CD14-positive monocyte (primary cell): Measurements from ENCODE around the gene CITED1. TPM values are rescaled to one million over a fixed set of nuclear protein-coding genes. Genes with fewer than 3 reads are reported as not detected.
A peak's percentile ranks its signal among the peaks of the same experiment; 100 is the strongest.

Experiments
- DNase-seq, 3 donors: peaks; one replicate each; pipeline ENCODE4 v3.0.0-alpha.2; 2011 to 2022
- H2AFZ ChIP-seq: 2 replicates; pipeline ENCODE4 v1.6.0; 2012; ENCODE audit warnings: mild to moderate bottlenecking, low read depth, low read length, inconsistent platforms; ENCODE audit not compliant: insufficient read depth, poor library complexity, severe bottlenecking
- H3K27ac ChIP-seq, 2 donors: 1 replicate in 1 of 2; 2 replicates in 1 of 2; pipeline ENCODE4 v1.5.1; 2012 to 2013; ENCODE audit warnings: low read length in 2 of 2, control low read depth in 1 of 2, inconsistent platforms in 1 of 2, low read depth in 1 of 2, mild to moderate bottlenecking in 1 of 2
- H3K27me3 ChIP-seq, 2 donors: one replicate each; pipeline versions ENCODE4 v1.6.0 to v1.6.1; 2011 to 2013; ENCODE audit warnings: low read length in 2 of 2; ENCODE audit not compliant: control insufficient read depth in 2 of 2, insufficient read depth in 2 of 2
- H3K36me3 ChIP-seq, 2 donors: replicated peaks in 1 of 2; 1 replicate in 1 of 2; 2 replicates in 1 of 2; pipeline versions ENCODE4 v1.5.1 to v1.6.1; 2012 to 2013; ENCODE audit warnings: low read length in 2 of 2, control low read depth in 1 of 2, inconsistent platforms in 1 of 2, mild to moderate bottlenecking in 1 of 2; ENCODE audit not compliant: insufficient read depth in 2 of 2, control insufficient read depth in 1 of 2
- H3K4me1 ChIP-seq, 2 donors: 1 replicate in 1 of 2; 2 replicates in 1 of 2; pipeline versions ENCODE4 v1.5.1 to v1.6.1; 2012 to 2013; ENCODE audit warnings: low read length in 2 of 2, control low read depth in 1 of 2, inconsistent platforms in 1 of 2, mild to moderate bottlenecking in 1 of 2, moderate library complexity in 1 of 2; ENCODE audit not compliant: insufficient read depth in 2 of 2, control insufficient read depth in 1 of 2
- H3K4me2 ChIP-seq: replicated peaks from 2 replicates; pipeline ENCODE3; 2012; ENCODE audit warnings: low read length, moderate library complexity, mild to moderate bottlenecking; ENCODE audit not compliant: poor library complexity, severe bottlenecking; ENCODE audit errors: extremely low read depth
- H3K4me3 ChIP-seq, 3 experiments: fragments of 200-600 bp in 1 of 3; sonication (generic) in 1 of 3; replicated peaks in 1 of 3; 1 replicate in 2 of 3; 2 replicates in 1 of 3; pipeline ENCODE4 v1.5.1; 2011 to 2013; ENCODE audit warnings: low read length in 3 of 3, mild to moderate bottlenecking in 3 of 3, control low read depth in 2 of 3, low read depth in 2 of 3, inconsistent platforms in 1 of 3, moderate library complexity in 1 of 3
- H3K79me2 ChIP-seq: 2 replicates; pipeline ENCODE4 v1.6.0; 2012; ENCODE audit warnings: mild to moderate bottlenecking, control low read depth, inconsistent platforms, low read length, moderate library complexity; ENCODE audit not compliant: insufficient read depth
- H3K9ac ChIP-seq: 2 replicates; pipeline ENCODE4 v1.6.0; 2017; ENCODE audit warnings: low read length, mild to moderate bottlenecking; ENCODE audit not compliant: insufficient read depth, poor library complexity, severe bottlenecking
- H3K9me3 ChIP-seq, 2 donors: replicated peaks in 1 of 2; 1 replicate in 1 of 2; 2 replicates in 1 of 2; pipeline versions ENCODE4 v1.5.1 to v1.6.1; 2012 to 2013; ENCODE audit warnings: low read length in 2 of 2, control low read depth in 1 of 2; ENCODE audit not compliant: control insufficient read depth in 1 of 2, insufficient read depth in 1 of 2
- H4K20me1 ChIP-seq: 2 replicates; pipeline ENCODE4 v1.6.0; 2012; ENCODE audit warnings: mild to moderate bottlenecking, low read length, control low read depth, moderate library complexity; ENCODE audit not compliant: insufficient read depth
- H3K27ac Mint-ChIP-seq, 7 donors: one replicate each; pipeline ENCODE4 v1.8.0; 2020; ENCODE audit warnings: mild to moderate bottlenecking in 7 of 7, mixed read lengths in 7 of 7, moderate library complexity in 6 of 7, inconsistent platforms in 2 of 7
- H3K27me3 Mint-ChIP-seq, 3 donors: one replicate each; pipeline ENCODE4 v1.8.0; 2021 to 2022; ENCODE audit warnings: low read depth in 3 of 3, mild to moderate bottlenecking in 3 of 3, mixed read lengths in 3 of 3, moderate library complexity in 3 of 3, inconsistent platforms in 1 of 3
- H3K36me3 Mint-ChIP-seq, 2 donors: one replicate each; pipeline ENCODE4 v1.8.0; 2020; ENCODE audit warnings: mixed read lengths in 2 of 2, inconsistent platforms in 1 of 2, mild to moderate bottlenecking in 1 of 2
- H3K4me1 Mint-ChIP-seq: one replicate; pipeline ENCODE4 v1.8.0; 2020; ENCODE audit warnings: mild to moderate bottlenecking, mixed read lengths
- H3K4me3 Mint-ChIP-seq, 2 donors: one replicate each; pipeline ENCODE4 v1.8.0; 2020; ENCODE audit warnings: mild to moderate bottlenecking in 2 of 2, mixed read lengths in 2 of 2, moderate library complexity in 1 of 2
- H3K9me3 Mint-ChIP-seq, 7 donors: one replicate each; pipeline ENCODE4 v1.8.0; 2020 to 2022; ENCODE audit warnings: mixed read lengths in 7 of 7, mild to moderate bottlenecking in 6 of 7, moderate library complexity in 6 of 7, inconsistent platforms in 2 of 7
- CTCF ChIP-seq: fragments of 200-600 bp; IDR thresholded peaks from one replicate; pipeline ENCODE4 v1.8.0; 2022; ENCODE audit warnings: antibody characterized with exemption, mild to moderate bottlenecking
- WGBS: methylation state at CpG from one replicate; pipeline ENCODE4 v1.1.5; 2013; ENCODE audit warnings: missing lambda C conversion rate; ENCODE audit not compliant: insufficient coverage; 5-methylcytosine and 5-hydroxymethylcytosine counted together
- intact Hi-C, 2 donors: fragments of 100-400 bp; cut with micrococcal nuclease; formaldehyde crosslinking; loops; one replicate each; pipeline versions ENCODE4 v1.15.0 to v1.15.1; 2023
- polyA plus RNA-seq, 3 donors: library from polyadenylated mRNA; depleted of rRNA in 1 of 3; unstranded in 2 of 3; stranded (reverse) in 1 of 3; fragments of 300-500 nt in 2 of 3; fragments of >200 nt in 1 of 3; fragmentation: Illumina TruSeq in 2 of 3; gene quantifications; 1 replicate in 2 of 3; 2 replicates in 1 of 3; pipeline ENCODE4 v1.2.3, GENCODE V29; 2012 to 2021

Gene CITED1
- polyA plus RNA-seq, 3 donors, result 0.36 TPM; not detected in 2

GRCh38 chrX:72312311-72312940 lies 6.7 kb upstream of the CITED1 start:
- Histone ChIP-seq H4K20me1 (no peaks in the 10 kb centered on the region), H3K9ac (no peak overlapping the region), H3K36me3 (no peaks in the 10 kb centered on the region), H3K4me3 (no peak overlapping the region), H3K9me3 (peaks cover 0 to 7% of the 10 kb centered on the region in 2 donors), H2AFZ (no peak overlapping the region), H3K79me2 (no peaks in the 10 kb centered on the region), H3K27me3 (peaks cover 30 to 36% of the 10 kb centered on the region in 2 donors), H3K27ac (no peak overlapping the region), H3K4me2 (no peak overlapping the region), H3K4me1 (peaks cover 20 to 21% of the 10 kb centered on the region in 2 donors)
- no peak overlapping the region for H3K27ac Mint-ChIP-seq
- H3K4me3 Mint-ChIP-seq, result no peak overlapping the region
- intact Hi-C loops, result no loop called here
- H3K36me3 Mint-ChIP-seq, result peaks cover 2 to 5% of the 10 kb centered on the region in 2 donors
- H3K27me3 Mint-ChIP-seq, result peaks cover 27 to 46% (median 35%) of the 10 kb centered on the region in 3 donors
- no peak for DNase-seq
- TF ChIP-seq CTCF, result no peak
- H3K4me1 Mint-ChIP-seq, result peaks cover 23% of the 10 kb centered on the region
- 87% methylated on average over 8 of the region's 14 CpGs for WGBS
- H3K9me3 Mint-ChIP-seq, result peaks cover 0 to 5% (median under 1%) of the 10 kb centered on the region in 7 donors

GRCh38 chrX:72309297-72310071 lies 3.8 kb upstream of the CITED1 start:
- WGBS, result no CpG with 5 or more reads among the region's 15 CpGs

More at GRCh38 chrX:72309297-72310071, 3.8 kb upstream of the CITED1 start:
- Histone ChIP-seq H3K4me2 (peak overlapping the region; percentile 56), H4K20me1 (no peaks in the 10 kb centered on the region), H3K36me3 (no peaks in the 10 kb centered on the region), H3K27me3 (peaks cover 44 to 61% of the 10 kb centered on the region in 2 donors), H3K9ac (no peak overlapping the region), H3K9me3 (peaks cover 0 to 22% of the 10 kb centered on the region in 2 donors), H3K79me2 (no peaks in the 10 kb centered on the region), H3K4me3 (peak overlapping the region in 2 of 3 experiments; percentile 12 to 61), H3K27ac (no peak overlapping the region), H3K4me1 (peaks cover 38 to 42% of the 10 kb centered on the region in 2 donors), H2AFZ (no peak overlapping the region)
- H3K4me3 Mint-ChIP-seq, result peak overlapping the region; percentile 66 to 92
- no peak for DNase-seq
- peaks cover 5 to 6% of the 10 kb centered on the region in 2 donors for H3K36me3 Mint-ChIP-seq
- H3K27me3 Mint-ChIP-seq, result peaks cover 48 to 62% (median 59%) of the 10 kb centered on the region in 3 donors
- H3K4me1 Mint-ChIP-seq, result peaks cover 43% of the 10 kb centered on the region
- H3K9me3 Mint-ChIP-seq, result peaks cover 0 to 13% (median 9%) of the 10 kb centered on the region in 7 donors
- TF ChIP-seq CTCF, result no peak
- intact Hi-C loops, result no loop called here
- no peak overlapping the region for H3K27ac Mint-ChIP-seq
